HFFc6 (cell line): ENCODE results near the gene HBG1. TPM values are rescaled to one million over a fixed set of nuclear protein-coding genes. Genes with fewer than 3 reads are reported as not detected.

ENCODE experiments used
- DNase-seq: peaks from one replicate; pipeline ENCODE4 v3.0.0-alpha.2; 2018
- H3K27ac Mint-ChIP-seq: 2 replicates; pipeline ENCODE4 v1.8.0; 2020; ENCODE audit warnings: mild to moderate bottlenecking, mixed read lengths
- H3K27me3 Mint-ChIP-seq: 2 replicates; pipeline ENCODE4 v1.8.0; 2021; ENCODE audit warnings: mild to moderate bottlenecking, moderate library complexity, mixed read lengths; ENCODE audit not compliant: insufficient read depth
- H3K36me3 Mint-ChIP-seq: 2 replicates; pipeline ENCODE4 v1.8.0; 2021; ENCODE audit warnings: low read depth, mixed read lengths
- H3K4me1 Mint-ChIP-seq: 2 replicates; pipeline ENCODE4 v1.8.0; 2020; ENCODE audit warnings: low read depth, mixed read lengths
- H3K4me3 Mint-ChIP-seq: 2 replicates; pipeline ENCODE4 v1.8.0; 2020; ENCODE audit warnings: mild to moderate bottlenecking, moderate library complexity, mixed read lengths
- H3K9me3 Mint-ChIP-seq: 2 replicates; pipeline ENCODE4 v1.8.0; 2020; ENCODE audit warnings: mild to moderate bottlenecking, mixed read lengths
- total RNA-seq, 6 experiments: library from RNA; stranded (reverse); fragmentation: NEBNext Ultra II Directional; extraction: Animal tissue kit (Norgen Biotek cat#: 25700); gene quantifications; 2 replicates in 1 of 6; 3 replicates in 5 of 6; pipeline ENCODE4 v1.2.3, GENCODE V29; 2021
- TF ChIP-seq, protein P1 (sequence below): fragments of 200-600 bp; sonication (generic); IDR thresholded peaks from 2 replicates; pipeline ENCODE4 v1.5.0; 2021; ENCODE audit warnings: antibody characterized with exemption, mild to moderate bottlenecking

The HBG1 gene
- total RNA-seq, 6 experiments from 2014 or later = not detected

DNA sequence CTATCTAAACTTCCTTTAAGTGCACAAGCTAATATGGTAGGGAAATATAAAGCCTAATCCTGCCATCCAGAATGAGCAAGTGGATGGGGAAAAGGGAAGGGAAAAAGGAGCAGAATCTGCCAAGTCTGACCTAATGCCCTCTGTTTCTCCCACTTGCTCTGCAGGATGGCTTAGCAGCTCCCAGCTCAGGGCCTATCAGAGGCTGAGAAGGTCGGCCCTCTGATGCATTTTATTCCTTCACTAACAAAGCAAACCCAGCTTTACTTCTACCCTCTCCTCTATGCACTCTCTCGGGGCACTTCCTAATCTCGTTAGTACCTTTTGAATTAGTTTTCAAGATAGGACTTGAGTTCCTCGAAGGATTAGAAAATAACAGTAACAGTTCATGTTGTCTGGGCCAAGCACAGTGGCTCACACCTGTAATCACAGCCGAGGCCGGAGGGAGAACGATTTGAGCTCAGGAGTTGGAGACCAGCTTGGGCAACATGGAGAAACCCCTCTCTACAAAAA lies 39.2 kb downstream of the HBG1 start:
- no peaks in the 10 kb centered on the region for H3K36me3 Mint-ChIP-seq
- no peak overlapping the region for H3K4me3 Mint-ChIP-seq
- DNase-seq = no peak
- H3K27ac Mint-ChIP-seq = no peak overlapping the region
- TF ChIP-seq, protein P1, sequence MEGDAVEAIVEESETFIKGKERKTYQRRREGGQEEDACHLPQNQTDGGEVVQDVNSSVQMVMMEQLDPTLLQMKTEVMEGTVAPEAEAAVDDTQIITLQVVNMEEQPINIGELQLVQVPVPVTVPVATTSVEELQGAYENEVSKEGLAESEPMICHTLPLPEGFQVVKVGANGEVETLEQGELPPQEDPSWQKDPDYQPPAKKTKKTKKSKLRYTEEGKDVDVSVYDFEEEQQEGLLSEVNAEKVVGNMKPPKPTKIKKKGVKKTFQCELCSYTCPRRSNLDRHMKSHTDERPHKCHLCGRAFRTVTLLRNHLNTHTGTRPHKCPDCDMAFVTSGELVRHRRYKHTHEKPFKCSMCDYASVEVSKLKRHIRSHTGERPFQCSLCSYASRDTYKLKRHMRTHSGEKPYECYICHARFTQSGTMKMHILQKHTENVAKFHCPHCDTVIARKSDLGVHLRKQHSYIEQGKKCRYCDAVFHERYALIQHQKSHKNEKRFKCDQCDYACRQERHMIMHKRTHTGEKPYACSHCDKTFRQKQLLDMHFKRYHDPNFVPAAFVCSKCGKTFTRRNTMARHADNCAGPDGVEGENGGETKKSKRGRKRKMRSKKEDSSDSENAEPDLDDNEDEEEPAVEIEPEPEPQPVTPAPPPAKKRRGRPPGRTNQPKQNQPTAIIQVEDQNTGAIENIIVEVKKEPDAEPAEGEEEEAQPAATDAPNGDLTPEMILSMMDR = no peak
- no peaks in the 10 kb centered on the region for H3K9me3 Mint-ChIP-seq
- peaks cover 17% of the 10 kb centered on the region; the same call in 1 of the 2 replicates for H3K4me1 Mint-ChIP-seq
- H3K27me3 Mint-ChIP-seq = no peaks in the 10 kb centered on the region

- DNase-seq = peak; percentile 75
- Mint-ChIP-seq H3K9me3 (no peaks in the 10 kb centered on the region), H3K36me3 (no peaks in the 10 kb centered on the region), H3K27me3 (no peaks in the 10 kb centered on the region), H3K4me1 (peaks cover 45% of the 10 kb centered on the region), H3K27ac (no peak overlapping the region), H3K4me3 (no peak overlapping the region)
- TF ChIP-seq, protein P1 = peak; percentile 87
Measured at GRCh38 chr11:5204787-5205186, 44.9 kb downstream of the HBG1 start.

DNA sequence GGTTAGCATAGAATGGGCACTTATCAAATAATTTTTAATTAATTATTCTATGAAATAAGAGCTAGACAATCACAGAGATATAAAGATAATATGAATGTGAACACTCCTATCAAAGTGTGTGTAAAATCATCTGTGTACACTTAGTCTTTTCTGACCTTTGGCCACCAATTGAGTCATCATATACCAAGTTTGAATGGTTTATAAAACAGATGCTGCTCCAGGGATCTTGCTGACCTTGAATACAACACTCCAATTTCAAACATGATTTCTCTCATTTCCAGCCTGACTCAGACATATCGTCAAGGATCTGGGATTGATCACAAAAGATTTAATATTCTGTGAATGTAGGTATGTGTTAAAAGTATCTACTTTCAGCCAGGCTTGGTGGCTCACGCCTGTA lies 46.3 kb downstream of the HBG1 start:
- H3K4me3 Mint-ChIP-seq = no peak overlapping the region
- H3K36me3 Mint-ChIP-seq = no peaks in the 10 kb centered on the region
- H3K9me3 Mint-ChIP-seq = no peaks in the 10 kb centered on the region
- peaks cover 39% of the 10 kb centered on the region for H3K4me1 Mint-ChIP-seq
- H3K27me3 Mint-ChIP-seq = no peaks in the 10 kb centered on the region
- no peak overlapping the region for H3K27ac Mint-ChIP-seq
- TF ChIP-seq, protein P1 = no peak
- no peak for DNase-seq

DNA sequence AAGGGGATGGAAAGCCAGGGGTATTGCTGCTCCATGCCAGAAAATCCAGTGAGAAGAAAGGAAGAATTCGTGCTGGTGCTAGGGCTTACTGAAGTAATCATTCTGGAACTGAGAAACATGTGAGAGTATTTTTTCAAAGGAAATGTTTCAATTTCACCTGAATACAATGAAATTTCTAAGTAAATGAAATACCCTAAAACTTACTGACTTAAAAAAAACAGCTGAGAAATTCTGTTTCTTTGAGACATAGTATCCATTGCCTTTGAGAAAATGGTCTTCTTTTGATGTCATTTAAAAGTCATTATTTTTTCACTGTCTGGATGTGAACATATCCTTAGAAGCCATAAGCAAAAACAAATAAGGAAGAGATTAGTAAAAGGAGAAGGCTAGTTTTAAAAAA lies 49.1 kb downstream of the HBG1 start, which contains the start of gene OR51V1:
Gene OR51V1, minus strand, starts transcription at position 101 of the 400 bp plus-strand sequence. Its CDS starts 0 bp downstream, at position 101.
- DNase-seq = no peak
- TF ChIP-seq, protein P1 = no peak
- Mint-ChIP-seq H3K4me1 (peaks cover 61% of the 10 kb centered on the region), H3K27ac (no peak within 1 kb of the TSS), H3K9me3 (no peaks in the 10 kb centered on the region), H3K4me3 (no peak within 1 kb of the TSS), H3K36me3 (no peaks in the 10 kb centered on the region), H3K27me3 (no peaks in the 10 kb centered on the region)

DNA sequence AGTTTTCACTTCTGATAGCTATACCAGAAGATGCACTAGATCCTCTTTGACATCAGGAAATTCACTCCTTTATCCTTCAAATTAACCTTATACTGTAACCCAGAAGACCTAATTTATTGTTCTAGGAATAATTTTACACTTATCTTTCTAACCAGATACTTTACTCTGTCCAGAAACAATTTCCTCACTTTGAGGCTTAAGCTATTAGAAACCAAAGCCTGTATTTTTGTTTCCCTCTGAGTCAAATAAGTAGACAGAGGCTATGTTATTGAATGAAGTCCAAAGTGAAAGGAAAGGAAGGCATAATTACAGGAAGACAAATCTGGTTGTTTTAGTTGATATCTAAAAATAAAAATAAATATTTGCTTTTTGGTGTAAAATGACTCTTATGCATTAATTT lies 51.4 kb downstream of the HBG1 start:
- H3K36me3 Mint-ChIP-seq = no peaks in the 10 kb centered on the region
- H3K27ac Mint-ChIP-seq = no peak overlapping the region
- no peak for DNase-seq
- TF ChIP-seq, protein P1 = no peak
- no peaks in the 10 kb centered on the region for H3K9me3 Mint-ChIP-seq
- H3K27me3 Mint-ChIP-seq = no peaks in the 10 kb centered on the region
- no peak overlapping the region for H3K4me3 Mint-ChIP-seq
- peaks cover 51% of the 10 kb centered on the region for H3K4me1 Mint-ChIP-seq

Other genes with a start within 250 kb of the HBG1 start
- not detected for gene OR52J3, start 203.3 kb downstream of the HBG1 start, total RNA-seq
- not detected for gene OR52E2, start 190.2 kb downstream of the HBG1 start, total RNA-seq
- not detected for gene OR52E1, start 180.3 kb downstream of the HBG1 start, total RNA-seq
- not detected for gene OR52A5, start 111.5 kb downstream of the HBG1 start, total RNA-seq
- not detected for gene OR52A1, start 95.1 kb downstream of the HBG1 start, total RNA-seq
- gene OR51V1, start 49.2 kb downstream of the HBG1 start, total RNA-seq = not detected
- gene HBB, start 22.8 kb downstream of the HBG1 start, total RNA-seq = not detected
- gene HBD, start 15.4 kb downstream of the HBG1 start, total RNA-seq = not detected
- not detected for gene HBG2, start 4.9 kb upstream of the HBG1 start, total RNA-seq
- not detected for gene HBE1, start 20.1 kb upstream of the HBG1 start, total RNA-seq
- gene OR51B4, start 52.1 kb upstream of the HBG1 start, total RNA-seq = not detected
- not detected for gene OR51B2, start 74.4 kb upstream of the HBG1 start, total RNA-seq
- gene OR51B5, start 93.7 kb upstream of the HBG1 start, total RNA-seq = under 1 TPM in 4 of 6 experiments, not detected in 2; 0.30 to 0.53 (median 0.42) TPM
- gene OR51B6, start 101.7 kb upstream of the HBG1 start, total RNA-seq = not detected
- under 1 TPM in 1 of 6 experiments, not detected in 5; 0.09 TPM for gene OR51M1, start 134.0 kb upstream of the HBG1 start, total RNA-seq
- not detected for gene OR51Q1, start 172.3 kb upstream of the HBG1 start, total RNA-seq
- not detected for gene OR51I1, start 191.7 kb upstream of the HBG1 start, total RNA-seq
- not detected for gene OR51I2, start 199.5 kb upstream of the HBG1 start, total RNA-seq
- gene OR52D1, start 238.8 kb upstream of the HBG1 start, total RNA-seq = not detected